T-helper 1 cell (primary cell): ENCODE measurements around the gene IL27RA.
"Not testable (repeated sequence)": the region's sequence is repeated elsewhere in the genome, so short reads cannot be mapped to it uniquely, and the experiment has no call there.

ENCODE experiments used
- DNase-seq, 5 donors: peaks; one replicate each; pipeline ENCODE4 v3.0.0-alpha.2; 2012 to 2020

Gene IL27RA

DNA sequence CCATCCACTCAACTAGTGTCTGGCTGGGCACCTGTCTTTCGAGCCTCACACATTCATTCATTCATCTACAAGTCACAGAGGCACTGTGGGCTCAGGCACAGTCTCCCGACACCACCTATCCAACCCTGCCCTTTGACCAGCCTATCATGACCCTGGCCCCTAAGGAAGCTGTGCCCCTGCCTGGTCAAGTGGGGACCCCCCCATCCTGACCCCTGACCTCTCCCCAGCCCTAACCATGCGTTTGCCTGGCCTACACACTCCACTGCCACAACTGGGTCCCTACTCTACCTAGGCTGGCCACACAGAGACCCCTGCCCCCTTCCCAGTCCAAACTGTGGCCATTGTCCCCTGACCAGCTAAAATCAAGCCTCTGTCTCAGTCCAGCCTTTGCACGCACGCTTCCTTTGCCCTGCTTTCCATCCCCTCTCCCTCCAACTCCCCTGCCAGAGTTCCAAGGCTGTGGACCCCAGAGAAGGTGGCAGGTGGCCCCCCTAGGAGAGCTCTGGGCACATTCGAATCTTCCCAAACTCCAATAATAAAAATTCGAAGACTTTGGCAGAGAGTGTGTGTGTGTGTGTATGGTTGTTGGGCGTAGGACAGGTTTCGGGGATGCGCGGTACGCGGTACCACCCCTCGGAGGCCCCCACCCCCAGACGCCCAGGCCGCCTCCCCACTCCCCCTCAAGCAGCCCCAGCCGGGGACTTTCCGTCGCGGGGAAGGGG lies 404 bp upstream of the IL27RA start:
- peak in 2 of 5 donors; percentile 63 to 78 for DNase-seq

GRCh38 chr19:14033946-14034345 lies 2.4 kb downstream of the IL27RA start:
- DNase-seq: no peak

- DNase-seq: not testable (repeated sequence)
Measured at GRCh38 chr19:14035159-14035558, 3.6 kb downstream of the IL27RA start.

- DNase-seq: no peak
Measured at GRCh38 chr19:14035706-14036105, 4.1 kb downstream of the IL27RA start.

DNA sequence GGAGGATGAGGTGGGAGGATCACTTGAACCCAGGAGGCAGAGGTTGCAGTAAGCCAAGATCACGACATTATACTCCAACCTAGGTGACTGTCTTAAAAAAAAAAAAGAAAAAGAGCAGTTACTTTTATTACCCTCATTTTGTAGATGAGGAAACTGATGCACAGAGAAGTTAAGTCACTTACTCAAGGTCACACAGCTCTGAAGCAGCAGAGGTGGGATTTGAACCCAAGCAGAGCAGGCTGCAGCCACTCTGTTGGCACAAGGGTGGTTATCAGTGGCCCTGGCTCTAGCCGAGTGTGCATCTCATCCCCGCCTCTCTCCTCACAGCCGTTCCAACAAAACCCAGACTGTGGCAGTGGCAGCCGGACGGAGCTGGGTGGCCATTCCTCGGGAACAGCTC lies 7.6 kb downstream of the IL27RA start:
- DNase-seq: no peak

GRCh38 chr19:14042659-14043608 lies 11.4 kb downstream of the IL27RA start:
- DNase-seq: peak in 2 of 5 donors; percentile 28 to 54

GRCh38 chr19:14047866-14048265 lies 16.3 kb downstream of the IL27RA start:
- not testable (repeated sequence) for DNase-seq

GRCh38 chr19:14048443-14049153 lies 17.0 kb downstream of the IL27RA start:
- peak; percentile 24 to 69 (median 56) for DNase-seq

GRCh38 chr19:14050512-14050911 lies 18.9 kb downstream of the IL27RA start:
- DNase-seq: no peak

GRCh38 chr19:14050961-14051360 lies 19.4 kb downstream of the IL27RA start:
- not testable (repeated sequence) for DNase-seq

DNA sequence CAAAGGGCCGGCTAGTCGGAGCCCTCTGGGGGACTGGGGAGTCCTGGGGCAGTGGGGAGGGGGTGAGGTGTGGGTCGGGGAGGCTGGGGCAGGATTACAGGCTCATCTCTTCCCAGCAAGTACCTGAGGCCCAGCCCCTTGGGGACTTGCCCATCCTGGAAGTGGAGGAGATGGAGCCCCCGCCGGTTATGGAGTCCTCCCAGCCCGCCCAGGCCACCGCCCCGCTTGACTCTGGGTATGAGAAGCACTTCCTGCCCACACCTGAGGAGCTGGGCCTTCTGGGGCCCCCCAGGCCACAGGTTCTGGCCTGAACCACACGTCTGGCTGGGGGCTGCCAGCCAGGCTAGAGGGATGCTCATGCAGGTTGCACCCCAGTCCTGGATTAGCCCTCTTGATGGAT lies 20.4 kb downstream of the IL27RA start:
- DNase-seq: no peak

GRCh38 chr19:14052470-14052869 lies 20.9 kb downstream of the IL27RA start:
- DNase-seq: no peak

DNA sequence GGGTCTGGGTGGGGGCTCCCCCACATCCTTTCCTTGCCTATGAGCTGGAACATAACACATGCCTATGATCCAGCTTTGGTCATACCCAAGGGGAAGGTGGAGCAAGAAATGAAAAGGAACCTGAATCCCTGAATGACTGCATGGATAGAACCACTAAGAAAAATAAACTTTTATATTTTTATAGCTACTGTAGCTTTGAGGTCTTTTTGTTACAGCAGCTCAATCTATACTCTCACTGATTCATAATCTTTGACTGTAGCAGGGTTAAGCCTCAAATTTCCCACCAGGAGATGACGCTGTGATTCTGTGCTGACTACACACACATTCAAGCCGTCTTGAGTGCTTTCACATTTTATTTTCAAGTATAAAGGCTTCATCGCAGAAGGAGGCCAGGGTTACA lies 21.5 kb downstream of the IL27RA start:
- no peak for DNase-seq

- no peak for DNase-seq
Measured at GRCh38 chr19:14053500-14053899, 21.9 kb downstream of the IL27RA start.

DNA sequence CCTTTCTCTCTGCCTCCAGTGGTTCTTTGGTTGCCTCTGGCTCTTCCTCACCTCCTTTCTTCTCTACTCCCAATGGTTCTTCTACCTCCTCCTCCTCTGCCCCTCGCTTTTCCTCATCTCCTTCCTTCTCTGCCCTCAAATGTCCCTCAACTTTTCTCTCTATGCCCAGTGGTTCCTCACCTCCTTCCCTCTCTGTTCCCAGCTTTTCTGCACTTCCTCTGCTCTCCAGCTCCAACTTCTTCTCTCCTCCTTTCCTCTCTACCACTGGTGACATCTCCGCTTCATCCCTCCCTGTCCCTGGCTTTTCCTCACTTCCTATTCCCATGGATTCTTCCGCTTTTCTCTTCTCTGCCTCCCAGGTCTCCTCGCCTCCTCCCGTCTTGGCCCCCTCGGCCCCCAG lies 22.5 kb downstream of the IL27RA start:
- no peak for DNase-seq

DNA sequence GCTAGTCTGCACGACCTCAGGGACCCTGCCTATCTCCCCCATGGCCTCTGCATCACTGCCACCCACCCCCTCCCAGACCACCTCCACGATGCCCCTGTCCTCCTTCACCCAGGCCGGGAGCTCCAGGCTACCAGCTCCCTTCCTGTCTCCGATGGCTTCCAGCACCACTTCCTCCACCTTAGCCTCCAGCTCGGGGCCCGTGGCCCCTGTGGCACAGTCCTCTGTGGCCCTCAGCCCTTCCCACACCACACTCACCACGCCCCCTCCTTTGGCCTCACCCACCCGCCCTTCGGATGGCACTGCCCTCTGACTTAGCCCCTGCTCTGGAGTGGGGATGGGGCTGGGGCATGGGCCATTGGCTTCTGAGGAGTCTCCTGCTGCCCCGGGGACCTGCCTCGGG lies 23.2 kb downstream of the IL27RA start:
- no peak for DNase-seq

GRCh38 chr19:14055396-14055795 lies 23.8 kb downstream of the IL27RA start:
- no peak for DNase-seq

- DNase-seq: no peak
Measured at GRCh38 chr19:14056069-14056666, 24.6 kb downstream of the IL27RA start.

GRCh38 chr19:14056741-14057356 lies 25.3 kb downstream of the IL27RA start:
- DNase-seq: no peak

- DNase-seq: no peak
Measured at GRCh38 chr19:14058182-14059092, 26.9 kb downstream of the IL27RA start.

- DNase-seq: peak in 3 of 5 donors; percentile 26 to 40 (median 32)
Measured at GRCh38 chr19:14059093-14059480, 27.5 kb downstream of the IL27RA start.
